Measurements from ENCODE around the gene MSH2.

Gene MSH2

DNA sequence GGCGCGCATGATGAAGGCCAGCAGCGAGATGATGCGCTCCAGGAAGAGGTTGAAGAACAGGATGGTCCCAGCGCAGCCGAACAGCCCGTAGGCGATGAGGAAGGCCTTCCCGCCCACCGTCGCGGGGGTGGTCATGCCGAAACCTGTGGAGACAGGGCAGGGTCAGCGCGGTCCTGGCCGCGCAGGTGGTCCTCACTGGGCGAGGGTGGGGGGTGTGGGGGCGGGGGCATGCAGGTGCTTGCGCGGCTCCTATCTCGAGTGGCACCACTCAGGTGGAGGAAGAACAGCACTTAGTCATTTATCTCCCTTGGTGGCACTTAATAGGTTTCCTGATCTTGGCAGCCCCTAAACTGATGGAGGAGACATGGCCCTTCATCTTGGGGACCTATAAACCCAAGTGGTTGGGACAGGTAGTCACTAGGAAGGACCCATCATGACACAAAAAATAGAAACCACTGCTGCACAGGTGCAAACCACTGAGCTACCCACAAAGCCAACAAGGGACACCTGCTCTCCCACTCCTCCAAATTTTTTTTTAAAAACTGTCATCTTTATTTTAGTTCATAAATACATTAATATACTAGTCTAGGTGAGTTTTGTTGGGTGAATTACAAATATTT is 118.8 kb downstream of the MSH2 start:
- no peaks in the 10 kb centered on the region for H3K9me3 ChIP-seq (ENCODE audit: insufficient read depth, low read length)
- no peaks in the 10 kb centered on the region for H3K36me3 ChIP-seq (replicated peaks; ENCODE audit: low read depth, low read length)
- 0 out of 2 replicates have a peak overlapping the region, but pooled peaks have one; percentile 57 for H2AFZ ChIP-seq (ENCODE audit: low read depth, low read length)
- peak overlapping the region; percentile 93 for H3K4me2 ChIP-seq (ENCODE audit: low read length)
- H3K27me3 ChIP-seq (ENCODE audit: low read depth, low read length) = no peaks in the 10 kb centered on the region
- H3K4me1 ChIP-seq (ENCODE audit: low read length) = peaks cover 11% of the 10 kb centered on the region
- H3K79me2 ChIP-seq (ENCODE audit: low read length) = no peaks in the 10 kb centered on the region
- H3K9ac ChIP-seq (ENCODE audit: low read length) = no peak overlapping the region; the same call in 1 of the 2 replicates
- peak overlapping the region; percentile 86 for H3K4me3 ChIP-seq (ENCODE audit: low read length)
- TF ChIP-seq, protein P1, sequence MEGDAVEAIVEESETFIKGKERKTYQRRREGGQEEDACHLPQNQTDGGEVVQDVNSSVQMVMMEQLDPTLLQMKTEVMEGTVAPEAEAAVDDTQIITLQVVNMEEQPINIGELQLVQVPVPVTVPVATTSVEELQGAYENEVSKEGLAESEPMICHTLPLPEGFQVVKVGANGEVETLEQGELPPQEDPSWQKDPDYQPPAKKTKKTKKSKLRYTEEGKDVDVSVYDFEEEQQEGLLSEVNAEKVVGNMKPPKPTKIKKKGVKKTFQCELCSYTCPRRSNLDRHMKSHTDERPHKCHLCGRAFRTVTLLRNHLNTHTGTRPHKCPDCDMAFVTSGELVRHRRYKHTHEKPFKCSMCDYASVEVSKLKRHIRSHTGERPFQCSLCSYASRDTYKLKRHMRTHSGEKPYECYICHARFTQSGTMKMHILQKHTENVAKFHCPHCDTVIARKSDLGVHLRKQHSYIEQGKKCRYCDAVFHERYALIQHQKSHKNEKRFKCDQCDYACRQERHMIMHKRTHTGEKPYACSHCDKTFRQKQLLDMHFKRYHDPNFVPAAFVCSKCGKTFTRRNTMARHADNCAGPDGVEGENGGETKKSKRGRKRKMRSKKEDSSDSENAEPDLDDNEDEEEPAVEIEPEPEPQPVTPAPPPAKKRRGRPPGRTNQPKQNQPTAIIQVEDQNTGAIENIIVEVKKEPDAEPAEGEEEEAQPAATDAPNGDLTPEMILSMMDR (IDR thresholded peaks at IDR 0.05; ENCODE audit: low read depth, low read length) = no peak
- TF ChIP-seq EZH2phosphoT487 (IDR thresholded peaks at IDR 0.05; ENCODE audit: low read depth) = no peak
- H3K27ac ChIP-seq (ENCODE audit: low read length) = no peak overlapping the region
- no peaks in the 10 kb centered on the region for H4K20me1 ChIP-seq (ENCODE audit: insufficient read depth, low read length)

DNA sequence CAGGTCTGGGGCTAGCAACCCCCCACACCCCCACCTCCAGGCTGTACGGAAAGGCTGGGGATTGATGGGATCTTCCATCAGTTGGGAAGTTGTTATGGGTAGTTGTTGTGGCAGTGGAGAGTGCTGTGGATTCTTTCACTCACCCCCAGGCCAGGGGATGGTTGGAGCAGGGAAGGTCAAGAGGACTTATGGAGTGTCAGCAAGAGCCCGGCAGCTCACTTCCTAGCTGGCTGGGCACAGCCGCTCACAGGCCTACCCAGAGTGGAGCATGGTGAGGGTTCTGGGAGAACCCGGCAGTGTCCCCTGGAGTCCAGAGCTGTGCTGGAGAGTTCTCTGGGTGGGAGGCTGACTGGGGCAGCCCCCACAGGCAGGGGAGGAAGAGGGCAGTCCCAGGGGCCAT is 122.2 kb downstream of the MSH2 start:
- no peak overlapping the region for H3K27ac ChIP-seq (ENCODE audit: low read length)
- no peak overlapping the region for H3K4me2 ChIP-seq (ENCODE audit: low read length)
- H3K79me2 ChIP-seq (ENCODE audit: low read length) = no peaks in the 10 kb centered on the region

DNA sequence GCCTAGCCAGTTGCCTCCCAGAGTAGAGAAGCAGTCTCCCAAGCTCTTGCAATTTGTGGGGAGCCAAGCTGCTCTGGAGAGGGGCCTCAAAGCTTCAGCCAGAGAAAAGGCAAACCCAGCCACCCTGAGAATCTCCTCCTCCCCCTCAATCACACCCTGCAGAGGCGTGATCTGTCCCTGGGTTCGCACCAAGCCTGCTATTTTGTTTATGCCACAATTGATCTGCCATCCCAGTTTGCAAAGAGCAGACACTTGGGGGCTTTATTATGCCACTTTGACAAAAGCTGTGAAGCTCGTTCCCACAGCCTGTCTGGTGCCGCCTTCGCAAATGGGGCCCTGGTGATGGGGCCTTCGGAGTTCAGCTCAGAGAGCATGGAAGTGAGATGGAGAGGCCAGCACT is 125.5 kb downstream of the MSH2 start:
- no peaks in the 10 kb centered on the region for H3K36me3 ChIP-seq (replicated peaks; ENCODE audit: low read depth, low read length)
- no peaks in the 10 kb centered on the region for H3K79me2 ChIP-seq (ENCODE audit: low read length)
- no peak for TF ChIP-seq EZH2phosphoT487 (IDR thresholded peaks at IDR 0.05; ENCODE audit: low read depth)
- TF ChIP-seq, protein P1 (IDR thresholded peaks at IDR 0.05; ENCODE audit: low read depth, low read length) = no peak
- no peak overlapping the region for H3K4me2 ChIP-seq (ENCODE audit: low read length)
- H4K20me1 ChIP-seq (ENCODE audit: insufficient read depth, low read length) = no peaks in the 10 kb centered on the region
- H3K9ac ChIP-seq (ENCODE audit: low read length) = no peak overlapping the region
- H3K9me3 ChIP-seq (ENCODE audit: insufficient read depth, low read length) = no peaks in the 10 kb centered on the region
- H3K27me3 ChIP-seq (ENCODE audit: low read depth, low read length) = no peaks in the 10 kb centered on the region
- no peak overlapping the region for H2AFZ ChIP-seq (ENCODE audit: low read depth, low read length)
- no peaks in the 10 kb centered on the region for H3K4me1 ChIP-seq (ENCODE audit: low read length)
- H3K27ac ChIP-seq (ENCODE audit: low read length) = no peak overlapping the region
- no peak overlapping the region for H3K4me3 ChIP-seq (ENCODE audit: low read length)

More for the DNA sequence above, 122.2 kb downstream of the MSH2 start:
- Histone ChIP-seq H3K4me1 (ENCODE audit: low read length) (peaks cover 7% of the 10 kb centered on the region; the same call in 1 of the 2 replicates), H4K20me1 (ENCODE audit: insufficient read depth, low read length) (no peaks in the 10 kb centered on the region), H3K9ac (ENCODE audit: low read length) (no peak overlapping the region), H3K4me3 (ENCODE audit: low read length) (no peak overlapping the region), H2AFZ (ENCODE audit: low read depth, low read length) (no peak overlapping the region), H3K36me3 (replicated peaks; ENCODE audit: low read depth, low read length) (no peaks in the 10 kb centered on the region), H3K9me3 (ENCODE audit: insufficient read depth, low read length) (no peaks in the 10 kb centered on the region), H3K27me3 (ENCODE audit: low read depth, low read length) (no peaks in the 10 kb centered on the region)
- no peak for TF ChIP-seq EZH2phosphoT487 (IDR thresholded peaks at IDR 0.05; ENCODE audit: low read depth)
- TF ChIP-seq, protein P1 (IDR thresholded peaks at IDR 0.05; ENCODE audit: low read depth, low read length) = no peak

DNA sequence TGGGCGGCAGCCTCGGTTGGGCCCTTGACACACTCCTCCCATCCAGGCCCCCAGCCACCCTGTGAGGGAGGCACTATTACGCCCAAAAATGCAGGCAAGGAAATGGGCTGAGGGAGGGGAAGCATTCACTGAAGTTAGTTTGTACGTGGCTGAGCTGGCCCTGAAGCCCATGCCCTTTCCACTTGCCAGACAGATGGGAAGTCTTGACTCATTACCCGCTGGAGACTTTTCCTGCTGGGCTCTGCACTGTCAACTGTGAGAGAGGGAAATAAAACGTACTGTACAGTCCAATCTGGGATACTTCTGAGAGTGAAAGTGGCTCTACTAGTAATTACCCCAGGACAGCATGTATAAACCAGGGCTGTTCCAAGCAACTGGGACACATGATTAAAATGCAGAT is 125.9 kb downstream of the MSH2 start:
- Histone ChIP-seq H3K4me1 (ENCODE audit: low read length) (no peaks in the 10 kb centered on the region), H3K36me3 (replicated peaks; ENCODE audit: low read depth, low read length) (no peaks in the 10 kb centered on the region), H3K79me2 (ENCODE audit: low read length) (no peaks in the 10 kb centered on the region), H2AFZ (ENCODE audit: low read depth, low read length) (no peak overlapping the region), H3K27ac (ENCODE audit: low read length) (no peak overlapping the region), H4K20me1 (ENCODE audit: insufficient read depth, low read length) (no peaks in the 10 kb centered on the region), H3K4me2 (ENCODE audit: low read length) (no peak overlapping the region), H3K9ac (ENCODE audit: low read length) (no peak overlapping the region), H3K9me3 (ENCODE audit: insufficient read depth, low read length) (no peaks in the 10 kb centered on the region), H3K27me3 (ENCODE audit: low read depth, low read length) (no peaks in the 10 kb centered on the region), H3K4me3 (ENCODE audit: low read length) (no peak overlapping the region)
- no peak for TF ChIP-seq EZH2phosphoT487 (IDR thresholded peaks at IDR 0.05; ENCODE audit: low read depth)
- TF ChIP-seq, protein P1 (IDR thresholded peaks at IDR 0.05; ENCODE audit: low read depth, low read length) = no peak
